Measurements from ENCODE around the gene ZNF350.
"Not testable (repeated sequence)": the region's sequence is repeated elsewhere in the genome, so short reads cannot be mapped to it uniquely, and the experiment has no call there.

ZNF350 gene

GRCh38 chr19:51986309-51987291, at the start of gene ZNF350:
Gene ZNF350 (minus strand): TSS chr19:51986840. CDS start chr19:51974360, 12,480 bp downstream.
- DNase-seq = peak; percentile 44 to 75

DNA sequence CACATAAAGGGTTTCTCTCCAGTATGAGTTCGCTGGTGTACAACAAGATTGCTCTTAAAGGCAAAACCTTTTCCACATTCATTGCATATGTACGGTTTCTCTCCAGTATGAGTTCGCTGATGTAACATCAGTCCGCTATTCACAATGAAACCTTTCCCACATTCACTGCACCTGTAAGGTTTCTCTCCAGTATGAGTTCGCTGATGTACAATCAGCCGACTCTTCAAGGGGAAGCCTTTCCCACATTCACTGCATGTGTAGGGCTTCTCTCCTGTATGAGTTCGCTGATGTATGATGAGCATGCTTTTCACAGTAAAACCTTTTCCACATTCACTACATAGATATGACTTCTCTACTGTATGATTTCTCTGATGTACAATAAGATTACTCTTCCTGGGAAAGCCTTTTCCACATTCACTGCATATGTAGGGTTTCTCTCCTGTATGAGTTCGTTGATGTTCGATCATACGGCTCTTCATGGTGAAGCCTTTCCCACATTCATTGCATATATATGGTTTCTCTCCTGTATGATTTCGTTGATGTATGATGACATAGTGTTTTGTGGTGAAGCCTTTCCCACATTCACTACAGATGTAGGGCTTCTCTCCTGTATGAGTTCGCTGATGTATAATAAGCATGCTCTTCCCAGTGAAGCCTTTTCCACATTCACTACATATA, 47.5 kb upstream of the ZNF350 start:
- DNase-seq = no peak

- DNase-seq = no peak
These were observed 42.1 kb upstream of the ZNF350 start for GRCh38 chr19:52028780-52029123.

GRCh38 chr19:52028027-52028779, 41.6 kb upstream of the ZNF350 start, which contains the start of gene ZNF614:
Gene ZNF614 (minus strand): TSS chr19:52028379. CDS start chr19:52025745, 2,634 bp downstream.
- peak; percentile 73 to 86 for DNase-seq

DNA sequence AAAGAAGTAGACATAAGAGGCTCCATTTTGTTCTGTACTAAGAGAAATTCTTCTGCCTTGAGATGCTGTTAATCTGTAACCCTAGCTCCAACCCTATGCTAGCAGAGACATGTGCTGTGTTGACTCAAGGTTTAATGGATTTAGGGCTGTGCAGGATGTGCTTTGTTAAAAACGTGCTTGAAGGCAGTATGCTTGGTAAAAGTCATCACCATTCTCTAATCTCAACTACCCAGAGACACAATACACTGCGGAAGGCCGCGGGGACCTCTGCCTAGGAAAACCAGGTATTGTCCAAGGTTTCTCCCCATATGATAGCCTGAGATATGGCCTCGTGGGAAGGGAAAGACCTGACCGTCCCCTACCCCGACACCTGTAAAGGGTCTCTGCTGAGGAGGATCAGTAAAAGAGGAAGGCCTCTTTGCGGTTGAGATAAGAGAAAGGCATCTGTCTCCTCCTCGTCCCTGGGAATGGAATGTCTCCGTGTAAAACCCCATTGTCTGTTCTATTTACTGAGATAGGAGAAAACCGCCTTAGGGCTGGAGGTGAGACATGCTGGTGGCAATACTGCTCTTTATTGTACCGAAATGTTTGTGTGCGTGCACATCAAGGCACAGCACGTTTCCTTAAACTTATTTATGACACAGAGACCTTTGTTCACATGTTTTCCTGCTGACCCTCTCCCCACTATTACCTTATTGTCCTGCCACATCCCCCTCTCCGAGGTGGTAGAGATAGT, 39.8 kb upstream of the ZNF350 start:
- DNase-seq = not testable (repeated sequence)

DNA sequence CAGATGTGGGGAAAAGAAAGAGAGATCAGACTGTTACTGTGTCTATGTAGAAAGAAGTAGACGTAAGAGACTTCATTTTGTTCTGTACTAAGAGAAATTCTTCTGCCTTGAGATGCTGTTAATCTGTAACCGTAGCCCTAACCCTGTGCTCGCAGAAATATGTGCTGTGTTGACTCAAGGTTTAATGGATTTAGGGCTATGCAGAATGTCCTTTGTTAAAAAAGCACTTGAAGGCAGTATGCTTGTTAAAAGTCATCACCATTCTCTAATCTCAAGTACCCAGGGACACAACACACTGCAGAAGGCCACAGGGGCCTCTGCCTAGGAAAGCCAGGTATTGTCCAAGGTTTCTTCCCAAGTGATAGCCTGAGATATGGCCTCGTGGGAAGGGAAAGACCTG, 37.8 kb upstream of the ZNF350 start:
- DNase-seq = not testable (repeated sequence)

GRCh38 chr19:52022193-52022592, 35.6 kb upstream of the ZNF350 start:
- no peak for DNase-seq

GRCh38 chr19:52020506-52020905, 33.9 kb upstream of the ZNF350 start:
- no peak for DNase-seq

DNA sequence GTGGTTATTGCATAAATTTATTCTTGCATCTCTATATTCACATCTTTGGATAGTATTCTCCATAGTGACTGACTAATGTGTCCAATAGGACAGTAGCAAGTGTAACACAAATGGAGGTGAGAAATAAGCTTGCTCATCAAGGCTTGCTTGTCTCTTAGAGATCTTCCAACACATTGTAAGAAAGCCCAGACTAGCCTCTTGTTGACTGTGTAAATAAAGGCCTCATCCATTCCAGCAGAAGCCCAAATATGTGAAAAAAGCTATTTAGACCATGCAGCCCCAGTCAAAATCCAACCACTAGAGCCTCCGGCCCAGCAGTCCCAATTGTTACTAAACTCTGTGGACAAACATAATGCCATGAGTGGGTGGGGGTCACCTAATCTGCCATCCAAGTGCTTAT, 24.0 kb upstream of the ZNF350 start:
- no peak for DNase-seq

- peak; percentile 76 to 90 for DNase-seq
These were observed 21.3 kb upstream of the ZNF350 start, which contains the start of gene ZNF615 for GRCh38 chr19:52007806-52008557. Gene ZNF615 (minus strand): TSS chr19:52008211. CDS start chr19:52003711, 4,500 bp downstream.

DNA sequence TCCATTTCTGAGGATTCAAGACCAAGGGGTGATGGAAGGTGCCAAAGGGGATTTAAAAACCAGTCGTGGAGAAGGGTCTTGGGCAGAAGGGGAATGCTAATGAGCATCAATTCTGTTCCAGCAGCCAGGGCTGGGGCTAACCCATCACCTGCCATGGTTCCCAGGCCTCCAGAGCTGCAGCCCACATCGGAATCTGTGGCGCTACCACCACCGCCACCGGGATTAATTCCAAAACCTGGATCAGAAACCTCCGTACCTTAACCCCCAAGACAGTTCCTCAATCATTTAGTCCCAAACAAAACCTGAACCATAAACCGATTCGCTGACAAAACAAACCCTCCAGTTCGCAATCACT, 20.8 kb upstream of the ZNF350 start:
- peak; percentile 1 to 20 for DNase-seq

DNA sequence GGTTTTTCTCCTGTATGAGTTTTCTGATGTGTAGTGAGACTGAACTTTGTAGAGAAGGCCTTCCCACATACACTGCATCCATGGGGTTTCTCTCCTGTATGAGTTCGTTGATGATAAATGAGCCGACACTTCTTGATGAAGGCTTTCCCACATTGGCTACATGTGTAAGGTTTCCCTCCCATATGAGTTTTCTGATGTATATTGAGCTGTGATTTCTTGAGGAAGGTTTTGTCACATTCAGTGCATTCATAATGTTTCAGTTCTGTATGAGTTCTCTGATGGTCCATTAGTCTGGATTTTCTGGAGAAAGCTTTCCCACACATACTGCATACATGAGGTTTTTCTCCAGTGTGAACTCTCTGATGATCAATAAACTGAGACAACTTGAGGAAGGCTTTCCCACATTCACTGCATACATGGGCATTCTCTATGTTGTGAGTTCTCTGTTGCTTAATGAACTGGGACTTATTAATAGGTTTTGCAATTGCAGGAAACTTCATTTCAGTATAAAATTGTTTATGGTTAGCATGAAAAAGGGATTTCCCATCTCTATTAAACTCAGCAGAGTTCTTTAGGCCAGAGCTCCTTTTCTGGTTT, 7.5 kb upstream of the ZNF350 start:
- no peak for DNase-seq

DNA sequence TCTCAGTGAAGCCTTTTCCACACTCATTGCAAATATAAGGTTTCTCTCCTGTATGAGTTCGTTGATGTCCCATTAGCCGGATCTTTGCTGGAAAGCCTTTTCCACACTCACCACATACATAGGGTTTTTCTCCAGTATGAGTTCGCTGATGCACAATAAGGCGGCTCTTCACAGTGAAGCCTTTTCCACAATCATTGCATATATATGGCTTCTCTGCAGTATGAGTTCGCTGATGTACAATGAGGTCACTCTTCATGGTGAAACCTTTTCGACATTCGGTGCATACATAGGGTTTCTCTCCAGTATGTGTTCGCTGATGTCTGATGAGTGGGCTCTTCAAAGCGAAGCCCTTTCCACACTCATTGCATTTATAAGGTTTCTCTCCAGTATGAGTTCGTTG, 6.8 kb upstream of the ZNF350 start:
- no peak for DNase-seq

- DNase-seq = no peak
These were observed 3.3 kb downstream of the ZNF350 start for GRCh38 chr19:51983361-51983760.

GRCh38 chr19:51980926-51981325, 5.7 kb downstream of the ZNF350 start:
- not testable (repeated sequence) for DNase-seq

- no peak for DNase-seq
These were observed 6.4 kb downstream of the ZNF350 start for GRCh38 chr19:51980116-51980736.

GRCh38 chr19:51978882-51979281, 7.8 kb downstream of the ZNF350 start:
- no peak for DNase-seq

- no peak for DNase-seq
These were observed 9.3 kb downstream of the ZNF350 start for GRCh38 chr19:51977346-51977745.

GRCh38 chr19:51976852-51977251, 9.8 kb downstream of the ZNF350 start:
- DNase-seq = no peak

- not testable (repeated sequence) for DNase-seq
These were observed 10.9 kb downstream of the ZNF350 start for GRCh38 chr19:51975787-51976186.

GRCh38 chr19:51971624-51972023, 15.0 kb downstream of the ZNF350 start:
- DNase-seq = no peak

Data from SHP77 (cell line).